ENCODE results near the gene MOB3C.

GRCh38 chr1:46580140-46580903 is 36.3 kb downstream of the MOB3C start:
- TF ChIP-seq, protein P1, sequence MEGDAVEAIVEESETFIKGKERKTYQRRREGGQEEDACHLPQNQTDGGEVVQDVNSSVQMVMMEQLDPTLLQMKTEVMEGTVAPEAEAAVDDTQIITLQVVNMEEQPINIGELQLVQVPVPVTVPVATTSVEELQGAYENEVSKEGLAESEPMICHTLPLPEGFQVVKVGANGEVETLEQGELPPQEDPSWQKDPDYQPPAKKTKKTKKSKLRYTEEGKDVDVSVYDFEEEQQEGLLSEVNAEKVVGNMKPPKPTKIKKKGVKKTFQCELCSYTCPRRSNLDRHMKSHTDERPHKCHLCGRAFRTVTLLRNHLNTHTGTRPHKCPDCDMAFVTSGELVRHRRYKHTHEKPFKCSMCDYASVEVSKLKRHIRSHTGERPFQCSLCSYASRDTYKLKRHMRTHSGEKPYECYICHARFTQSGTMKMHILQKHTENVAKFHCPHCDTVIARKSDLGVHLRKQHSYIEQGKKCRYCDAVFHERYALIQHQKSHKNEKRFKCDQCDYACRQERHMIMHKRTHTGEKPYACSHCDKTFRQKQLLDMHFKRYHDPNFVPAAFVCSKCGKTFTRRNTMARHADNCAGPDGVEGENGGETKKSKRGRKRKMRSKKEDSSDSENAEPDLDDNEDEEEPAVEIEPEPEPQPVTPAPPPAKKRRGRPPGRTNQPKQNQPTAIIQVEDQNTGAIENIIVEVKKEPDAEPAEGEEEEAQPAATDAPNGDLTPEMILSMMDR (IDR thresholded peaks at IDR 0.05): no peak
- TF ChIP-seq POLR2A (IDR thresholded peaks at IDR 0.05): no peak
